ENCODE data around the gene MINDY4. TPM values are rescaled to one million over a fixed set of nuclear protein-coding genes. Genes with fewer than 3 reads are reported as not detected.

The MINDY4 gene
- total RNA-seq, 1 donor from 2014 or later, result 0.96 TPM

DNA sequence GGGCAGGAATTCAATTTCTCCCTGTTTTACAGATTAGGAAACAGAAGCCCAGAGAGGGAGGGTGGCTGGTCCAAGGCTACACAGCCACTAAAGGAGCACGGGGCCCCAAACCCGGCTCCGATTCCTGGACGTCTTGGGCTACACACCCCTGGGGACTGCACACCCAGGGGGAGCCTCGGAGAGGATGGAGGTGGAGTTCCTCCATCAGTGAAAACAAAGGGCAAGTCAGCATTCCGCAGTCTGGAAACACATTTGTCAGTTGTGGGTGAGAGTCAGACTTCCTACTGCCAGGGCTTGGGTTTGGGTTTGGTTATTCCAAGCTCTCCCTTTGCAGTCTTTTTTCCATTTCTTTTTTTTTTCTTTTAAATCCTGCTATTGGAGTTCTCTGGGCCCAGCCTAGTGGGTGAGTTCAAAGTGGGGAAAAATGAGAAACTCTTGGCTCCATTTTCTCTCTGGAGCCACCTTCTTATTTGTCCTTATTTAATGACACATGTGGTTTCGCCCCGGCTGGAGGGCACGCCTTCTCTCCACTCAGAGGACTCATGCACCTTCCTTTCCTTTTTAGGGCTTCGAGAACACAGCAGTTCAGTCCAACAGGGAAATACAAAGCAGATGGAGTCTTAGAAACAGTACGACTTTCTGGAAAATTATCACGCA is 80.6 kb downstream of the MINDY4 start:
- Mint-ChIP-seq H3K9me3 (no peaks in the 10 kb centered on the region), H3K4me1 (ENCODE audit: low read depth) (no peaks in the 10 kb centered on the region), H3K36me3 (ENCODE audit: low read depth) (no peaks in the 10 kb centered on the region), H3K27ac (no peak overlapping the region), H3K4me3 (no peak overlapping the region), H3K27me3 (ENCODE audit: insufficient read depth) (no peaks in the 10 kb centered on the region)
- intact Hi-C loops (cut with micrococcal nuclease), result loop anchor here (1.0 kb wide), 1 partner anchor 20 kb away; no protein-coding TSS in a partner anchor
- no peak for DNase-seq (ENCODE audit: low spot score)

DNA sequence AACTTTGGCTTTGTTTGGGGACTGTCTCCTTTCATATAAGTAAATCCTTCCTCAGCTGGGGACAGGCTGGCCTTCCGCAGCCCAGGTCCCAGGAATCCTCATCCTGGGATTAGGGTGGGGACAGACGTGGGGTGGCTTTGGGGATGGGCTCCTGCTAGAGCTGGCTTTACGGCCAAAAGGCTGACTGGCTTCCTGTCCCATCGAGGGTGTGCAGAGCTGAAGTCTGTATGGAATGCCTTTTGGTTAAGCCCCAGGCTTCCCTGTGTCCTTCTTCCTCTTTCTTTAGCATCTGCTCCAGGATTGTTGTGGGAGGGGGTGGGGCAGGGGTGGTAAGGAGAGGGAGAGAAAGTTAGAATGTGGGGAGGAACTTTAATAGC is 81.1 kb downstream of the MINDY4 start:
- Mint-ChIP-seq H3K4me3 (no peak overlapping the region), H3K9me3 (no peaks in the 10 kb centered on the region), H3K36me3 (ENCODE audit: low read depth) (no peaks in the 10 kb centered on the region), H3K4me1 (ENCODE audit: low read depth) (no peaks in the 10 kb centered on the region), H3K27me3 (ENCODE audit: insufficient read depth) (no peaks in the 10 kb centered on the region), H3K27ac (no peak overlapping the region)
- intact Hi-C loops (cut with micrococcal nuclease), result loop anchor here (1.0 kb wide), 1 partner anchor 19 kb away; no protein-coding TSS in a partner anchor
- no peak for DNase-seq (ENCODE audit: low spot score)

- H3K4me3 Mint-ChIP-seq, result no peak overlapping the region
- no peaks in the 10 kb centered on the region for H3K4me1 Mint-ChIP-seq (ENCODE audit: low read depth)
- no peak for DNase-seq (ENCODE audit: low spot score)
- no peaks in the 10 kb centered on the region for H3K36me3 Mint-ChIP-seq (ENCODE audit: low read depth)
- no peaks in the 10 kb centered on the region for H3K9me3 Mint-ChIP-seq
- no peaks in the 10 kb centered on the region for H3K27me3 Mint-ChIP-seq (ENCODE audit: insufficient read depth)
- no peak overlapping the region for H3K27ac Mint-ChIP-seq
- intact Hi-C loops (cut with micrococcal nuclease), result loop anchor here (1.0 kb wide), 1 partner anchor 18 kb away; no protein-coding TSS in a partner anchor
Measured at GRCh38 chr7:30852744-30853288, 81.6 kb downstream of the MINDY4 start.

DNA sequence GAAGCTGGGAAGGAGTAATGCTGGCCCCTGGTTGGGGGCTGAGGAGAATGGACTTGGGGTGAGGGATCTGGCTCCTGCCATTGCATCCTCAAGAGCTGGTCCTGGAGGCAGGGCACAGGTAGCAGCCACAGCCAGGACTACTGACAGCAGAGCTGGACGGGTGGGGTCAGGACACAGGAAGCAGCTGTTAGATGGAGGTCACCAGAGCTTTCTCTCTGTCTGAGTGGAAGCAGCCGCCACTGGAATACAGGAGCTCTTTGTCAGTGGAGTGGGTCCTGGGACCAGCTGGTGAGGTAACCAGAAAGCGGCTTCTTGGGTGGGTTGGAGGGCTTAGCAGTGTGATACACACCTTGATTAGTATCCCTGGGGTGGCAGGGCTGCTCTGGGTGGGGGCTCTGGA is 82.4 kb downstream of the MINDY4 start:
- H3K27ac Mint-ChIP-seq, result no peak overlapping the region
- H3K4me3 Mint-ChIP-seq, result no peak overlapping the region
- no peaks in the 10 kb centered on the region for H3K9me3 Mint-ChIP-seq
- no peaks in the 10 kb centered on the region for H3K36me3 Mint-ChIP-seq (ENCODE audit: low read depth)
- no peaks in the 10 kb centered on the region for H3K4me1 Mint-ChIP-seq (ENCODE audit: low read depth)
- no peak for DNase-seq (ENCODE audit: low spot score)
- intact Hi-C loops (cut with micrococcal nuclease), result no loop called here
- no peaks in the 10 kb centered on the region for H3K27me3 Mint-ChIP-seq (ENCODE audit: insufficient read depth)

GRCh38 chr7:30855936-30856335 is 84.7 kb downstream of the MINDY4 start:
- Mint-ChIP-seq H3K4me3 (no peak overlapping the region), H3K27ac (no peak overlapping the region), H3K4me1 (ENCODE audit: low read depth) (no peaks in the 10 kb centered on the region), H3K36me3 (ENCODE audit: low read depth) (no peaks in the 10 kb centered on the region), H3K9me3 (no peaks in the 10 kb centered on the region), H3K27me3 (ENCODE audit: insufficient read depth) (no peaks in the 10 kb centered on the region)
- no peak for DNase-seq (ENCODE audit: low spot score)
- intact Hi-C loops (cut with micrococcal nuclease), result no loop called here

- intact Hi-C loops (cut with micrococcal nuclease), result no loop called here
- no peaks in the 10 kb centered on the region for H3K9me3 Mint-ChIP-seq
Measured at GRCh38 chr7:30858576-30858975, 87.4 kb downstream of the MINDY4 start.

GRCh38 chr7:30859202-30859939 is 88.2 kb downstream of the MINDY4 start:
- Mint-ChIP-seq H3K9me3 (no peaks in the 10 kb centered on the region), H3K4me3 (no peak overlapping the region), H3K27ac (no peak overlapping the region), H3K4me1 (ENCODE audit: low read depth) (no peaks in the 10 kb centered on the region), H3K27me3 (ENCODE audit: insufficient read depth) (no peaks in the 10 kb centered on the region), H3K36me3 (ENCODE audit: low read depth) (no peaks in the 10 kb centered on the region)
- intact Hi-C loops (cut with micrococcal nuclease), result no loop called here
- no peak for DNase-seq (ENCODE audit: low spot score)

More at GRCh38 chr7:30858576-30858975, 87.4 kb downstream of the MINDY4 start:
- Mint-ChIP-seq H3K27ac (no peak overlapping the region), H3K27me3 (ENCODE audit: insufficient read depth) (no peaks in the 10 kb centered on the region), H3K36me3 (ENCODE audit: low read depth) (no peaks in the 10 kb centered on the region), H3K4me1 (ENCODE audit: low read depth) (no peaks in the 10 kb centered on the region), H3K4me3 (no peak overlapping the region)
- DNase-seq (ENCODE audit: low spot score), result no peak

- H3K4me3 Mint-ChIP-seq, result no peak overlapping the region
- H3K27me3 Mint-ChIP-seq (ENCODE audit: insufficient read depth), result no peaks in the 10 kb centered on the region
- intact Hi-C loops (cut with micrococcal nuclease), result no loop called here
- H3K4me1 Mint-ChIP-seq (ENCODE audit: low read depth), result no peaks in the 10 kb centered on the region
- no peaks in the 10 kb centered on the region for H3K9me3 Mint-ChIP-seq
- H3K36me3 Mint-ChIP-seq (ENCODE audit: low read depth), result no peaks in the 10 kb centered on the region
- DNase-seq (ENCODE audit: low spot score), result no peak
- H3K27ac Mint-ChIP-seq, result no peak overlapping the region
Measured at GRCh38 chr7:30859940-30860496, 88.8 kb downstream of the MINDY4 start.

DNA sequence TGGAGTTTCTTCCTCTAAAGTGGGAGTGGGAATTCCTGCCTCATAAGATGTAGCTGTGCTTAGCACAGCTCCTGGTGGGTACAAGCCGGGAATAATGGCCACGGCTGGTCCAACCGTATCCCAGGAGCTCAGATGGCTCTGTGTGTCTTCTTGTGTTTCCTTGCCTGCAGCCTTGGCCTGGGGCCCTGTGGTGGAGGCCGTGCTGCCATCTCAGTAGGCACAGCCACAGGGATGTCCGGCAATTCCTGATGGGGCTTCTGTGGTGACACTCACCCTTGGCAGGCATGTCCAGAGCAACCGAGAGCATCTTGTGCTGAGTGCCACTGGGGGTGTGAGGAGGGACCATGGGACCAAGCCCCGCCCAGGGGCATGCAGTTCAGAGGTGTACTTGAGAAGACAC is 90.4 kb downstream of the MINDY4 start:
- Mint-ChIP-seq H3K9me3 (no peaks in the 10 kb centered on the region), H3K4me3 (no peak overlapping the region), H3K27ac (no peak overlapping the region), H3K36me3 (ENCODE audit: low read depth) (no peaks in the 10 kb centered on the region), H3K27me3 (ENCODE audit: insufficient read depth) (no peaks in the 10 kb centered on the region), H3K4me1 (ENCODE audit: low read depth) (no peaks in the 10 kb centered on the region)
- DNase-seq (ENCODE audit: low spot score), result no peak
- intact Hi-C loops (cut with micrococcal nuclease), result no loop called here

GRCh38 chr7:30862995-30863705 is 91.9 kb downstream of the MINDY4 start:
- intact Hi-C loops (cut with micrococcal nuclease), result no loop called here
- H3K27ac Mint-ChIP-seq, result no peak overlapping the region
- no peaks in the 10 kb centered on the region for H3K9me3 Mint-ChIP-seq
- H3K4me1 Mint-ChIP-seq (ENCODE audit: low read depth), result no peaks in the 10 kb centered on the region
- H3K4me3 Mint-ChIP-seq, result no peak overlapping the region
- DNase-seq (ENCODE audit: low spot score), result no peak
- H3K36me3 Mint-ChIP-seq (ENCODE audit: low read depth), result no peaks in the 10 kb centered on the region
- H3K27me3 Mint-ChIP-seq (ENCODE audit: insufficient read depth), result no peaks in the 10 kb centered on the region

DNA sequence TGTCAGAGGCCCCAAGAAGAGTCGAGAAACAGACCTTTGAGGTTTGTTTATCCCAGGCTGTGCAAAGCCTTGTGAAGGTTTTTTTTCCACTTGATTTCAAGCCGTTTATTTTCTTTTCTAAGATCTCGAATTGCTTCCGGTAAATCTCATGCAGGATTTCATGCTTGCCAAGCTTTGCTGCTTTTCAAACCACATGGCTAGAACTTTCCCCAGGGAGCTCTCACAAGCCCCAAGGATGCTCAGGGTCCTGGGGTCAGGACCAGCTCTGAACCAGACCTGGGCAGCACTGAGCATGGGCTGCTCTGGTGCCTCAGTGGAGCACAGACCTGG is 92.5 kb downstream of the MINDY4 start:
- H3K9me3 Mint-ChIP-seq, result no peaks in the 10 kb centered on the region

DNA sequence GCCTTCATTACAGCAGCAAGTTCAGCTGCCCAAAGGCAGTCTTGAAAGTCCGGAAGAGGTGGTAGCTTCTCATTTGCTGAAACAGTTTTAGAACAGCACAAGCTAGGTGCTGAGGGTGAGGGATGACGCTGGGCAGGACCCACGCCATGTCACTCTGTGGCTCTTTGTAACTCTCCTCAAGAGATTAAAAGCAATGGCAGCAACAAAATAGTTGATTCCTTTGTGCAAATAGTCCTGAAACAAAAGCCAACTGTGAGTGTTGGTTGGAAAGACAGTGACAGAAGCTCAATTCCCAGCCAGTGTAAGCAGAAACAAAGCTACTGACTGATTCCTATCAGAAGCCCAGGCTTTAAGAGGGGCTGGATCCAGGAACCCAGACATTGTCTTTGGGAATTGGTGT is 92.9 kb downstream of the MINDY4 start:
- intact Hi-C loops (cut with micrococcal nuclease), result no loop called here
- no peaks in the 10 kb centered on the region for H3K27me3 Mint-ChIP-seq (ENCODE audit: insufficient read depth)
- no peaks in the 10 kb centered on the region for H3K4me1 Mint-ChIP-seq (ENCODE audit: low read depth)
- H3K9me3 Mint-ChIP-seq, result no peaks in the 10 kb centered on the region
- H3K36me3 Mint-ChIP-seq (ENCODE audit: low read depth), result no peaks in the 10 kb centered on the region
- no peak overlapping the region for H3K27ac Mint-ChIP-seq
- no peak for DNase-seq (ENCODE audit: low spot score)
- H3K4me3 Mint-ChIP-seq, result no peak overlapping the region

More for the DNA sequence above, 92.5 kb downstream of the MINDY4 start:
- no peaks in the 10 kb centered on the region for H3K27me3 Mint-ChIP-seq (ENCODE audit: insufficient read depth)
- H3K27ac Mint-ChIP-seq, result no peak overlapping the region
- no peak overlapping the region for H3K4me3 Mint-ChIP-seq
- DNase-seq (ENCODE audit: low spot score), result no peak
- no peaks in the 10 kb centered on the region for H3K4me1 Mint-ChIP-seq (ENCODE audit: low read depth)
- intact Hi-C loops (cut with micrococcal nuclease), result no loop called here
- no peaks in the 10 kb centered on the region for H3K36me3 Mint-ChIP-seq (ENCODE audit: low read depth)

DNA sequence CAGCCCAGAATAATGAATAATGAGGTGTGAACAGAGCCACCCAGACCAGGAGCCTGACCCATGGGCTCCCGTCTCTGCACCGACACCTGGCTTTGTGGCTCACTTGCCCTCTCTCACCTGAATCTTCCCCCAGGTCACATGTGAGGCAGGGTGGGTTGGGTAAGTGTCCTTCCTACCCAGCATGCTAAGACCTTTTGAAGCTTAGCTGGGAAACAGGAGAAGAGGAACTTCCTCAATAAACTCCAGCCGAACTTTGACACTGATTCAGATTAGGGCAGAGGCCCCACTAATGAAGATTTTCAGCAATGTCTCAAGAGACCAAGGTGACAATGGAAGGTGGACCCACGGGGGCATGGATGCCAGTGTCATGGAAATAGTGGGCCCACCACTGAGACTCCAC is 93.9 kb downstream of the MINDY4 start:
- no peak overlapping the region for H3K4me3 Mint-ChIP-seq
- H3K4me1 Mint-ChIP-seq (ENCODE audit: low read depth), result no peaks in the 10 kb centered on the region
- intact Hi-C loops (cut with micrococcal nuclease), result no loop called here
- no peaks in the 10 kb centered on the region for H3K36me3 Mint-ChIP-seq (ENCODE audit: low read depth)
- H3K27me3 Mint-ChIP-seq (ENCODE audit: insufficient read depth), result peaks cover 2% of the 10 kb centered on the region
- no peaks in the 10 kb centered on the region for H3K9me3 Mint-ChIP-seq
- DNase-seq (ENCODE audit: low spot score), result no peak
- H3K27ac Mint-ChIP-seq, result no peak overlapping the region

Data from activated T-helper 1 cell treated with anti-CD3 and anti-CD28 coated beads, Interleukin-12 subunit alpha, Interleukin-12 subunit beta, Interleukin-2, Interleukin-4 antibody, amounts not matched to agents 30 ng/mL and 10 ng/mL and 1 ng/mL, durations not matched to agents 14 hours and 24 hours and 36 hours (primary cell).